Measurements from ENCODE around the gene DBI. TPM values are rescaled to one million over a fixed set of nuclear protein-coding genes. Genes with fewer than 3 reads are reported as not detected.

The DBI gene
- polyA plus RNA-seq, 1 of the 3 experiments (the other 2 are of a cell fraction) = 150 TPM

DNA sequence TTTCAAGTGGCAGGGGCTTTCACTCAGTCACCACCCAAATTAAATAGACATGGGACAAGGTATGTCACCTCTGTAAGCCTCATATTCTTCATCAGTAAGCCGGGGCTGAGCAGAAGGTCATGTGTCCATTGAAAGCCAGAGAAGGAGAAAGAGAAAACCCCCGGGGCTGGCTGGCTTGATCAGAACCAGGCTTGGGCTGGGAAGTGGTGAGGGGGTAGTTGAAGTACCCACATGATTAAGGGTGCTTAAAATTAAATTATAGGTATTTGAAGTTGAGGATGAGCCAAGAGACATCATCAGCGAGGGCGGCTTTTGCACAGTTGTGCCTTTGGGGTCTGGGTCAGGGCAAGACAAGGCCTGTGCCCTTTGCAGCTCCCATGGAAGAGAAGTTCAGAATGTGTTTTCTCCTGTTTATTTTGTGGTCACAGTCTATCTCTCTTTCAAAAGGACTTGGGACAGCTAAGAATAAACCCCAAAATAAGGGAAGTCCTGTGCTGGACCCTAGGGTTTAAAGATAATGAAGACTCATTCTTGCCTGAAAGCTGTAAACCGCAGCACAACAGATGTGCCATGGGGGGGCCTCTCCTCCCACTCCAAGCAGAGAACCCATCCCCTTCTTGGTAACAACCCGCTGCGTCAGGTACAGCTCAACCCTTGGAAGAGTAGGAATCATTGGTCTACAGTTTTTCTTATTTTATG, 10.7 kb downstream of the DBI start:
- no peaks in the 10 kb centered on the region for H3K9me2 ChIP-seq
- no peaks in the 10 kb centered on the region for H4K20me1 ChIP-seq (ENCODE audit: insufficient read depth)
- no peaks in the 10 kb centered on the region for H3K9me3 ChIP-seq
- POLR2A ChIA-PET = no interaction called here
- TF ChIP-seq, protein P1, sequence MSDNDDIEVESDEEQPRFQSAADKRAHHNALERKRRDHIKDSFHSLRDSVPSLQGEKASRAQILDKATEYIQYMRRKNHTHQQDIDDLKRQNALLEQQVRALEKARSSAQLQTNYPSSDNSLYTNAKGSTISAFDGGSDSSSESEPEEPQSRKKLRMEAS (IDR thresholded peaks at IDR 0.05; ENCODE audit: low read depth) = no peak
- TF ChIP-seq, protein P2, sequence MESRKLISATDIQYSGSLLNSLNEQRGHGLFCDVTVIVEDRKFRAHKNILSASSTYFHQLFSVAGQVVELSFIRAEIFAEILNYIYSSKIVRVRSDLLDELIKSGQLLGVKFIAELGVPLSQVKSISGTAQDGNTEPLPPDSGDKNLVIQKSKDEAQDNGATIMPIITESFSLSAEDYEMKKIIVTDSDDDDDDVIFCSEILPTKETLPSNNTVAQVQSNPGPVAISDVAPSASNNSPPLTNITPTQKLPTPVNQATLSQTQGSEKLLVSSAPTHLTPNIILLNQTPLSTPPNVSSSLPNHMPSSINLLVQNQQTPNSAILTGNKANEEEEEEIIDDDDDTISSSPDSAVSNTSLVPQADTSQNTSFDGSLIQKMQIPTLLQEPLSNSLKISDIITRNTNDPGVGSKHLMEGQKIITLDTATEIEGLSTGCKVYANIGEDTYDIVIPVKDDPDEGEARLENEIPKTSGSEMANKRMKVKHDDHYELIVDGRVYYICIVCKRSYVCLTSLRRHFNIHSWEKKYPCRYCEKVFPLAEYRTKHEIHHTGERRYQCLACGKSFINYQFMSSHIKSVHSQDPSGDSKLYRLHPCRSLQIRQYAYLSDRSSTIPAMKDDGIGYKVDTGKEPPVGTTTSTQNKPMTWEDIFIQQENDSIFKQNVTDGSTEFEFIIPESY (IDR thresholded peaks at IDR 0.05; ENCODE audit: borderline replicate concordance, low read depth) = no peak
- TF ChIP-seq MXI1 (IDR thresholded peaks at IDR 0.05; ENCODE audit: low read depth, low read length) = no peak
- H3K4me2 ChIP-seq = no peak overlapping the region
- no peak overlapping the region for H3K4me3 ChIP-seq (ENCODE audit: low read depth in 2 of 2, low read length in 1 of 2)
- H2AFZ ChIP-seq (ENCODE audit: low read depth) = no peak overlapping the region
- WGBS (ENCODE audit: low lambda C conversion rate) = 78% methylated on average over 7 of the region's 7 CpGs
- peaks cover 0 to 2% of the 10 kb centered on the region in 2 experiments; a peak in 1 of 4 replicates for H3K4me1 ChIP-seq (ENCODE audit: control insufficient read depth in 1 of 2, insufficient read depth in 2 of 2, low read depth in 1 of 2, low read length in 1 of 2)
- no peaks in the 10 kb centered on the region for H3F3A ChIP-seq (replicated peaks; ENCODE audit: insufficient read depth)
- H3K27ac ChIP-seq (ENCODE audit: low read depth in 2 of 2, low read length in 1 of 2) = no peak overlapping the region
- H3K27me3 ChIP-seq (ENCODE audit: insufficient read depth) = no peaks in the 10 kb centered on the region
- no peak overlapping the region for H3K9ac ChIP-seq
- peaks cover 12 to 14% of the 10 kb centered on the region in 2 experiments for H3K36me3 ChIP-seq (replicated peaks in 1 of 2; ENCODE audit: control insufficient read depth in 1 of 2, insufficient read depth in 2 of 2, low read length in 1 of 2)
- H3K79me2 ChIP-seq (ENCODE audit: insufficient read depth) = no peaks in the 10 kb centered on the region
- CTCF ChIA-PET = interaction anchor here (0.8 kb wide), 1 partner anchor 99 kb away, joined by 3 read pairs; no protein-coding TSS in a partner anchor
- no peak for DNase-seq

DNA sequence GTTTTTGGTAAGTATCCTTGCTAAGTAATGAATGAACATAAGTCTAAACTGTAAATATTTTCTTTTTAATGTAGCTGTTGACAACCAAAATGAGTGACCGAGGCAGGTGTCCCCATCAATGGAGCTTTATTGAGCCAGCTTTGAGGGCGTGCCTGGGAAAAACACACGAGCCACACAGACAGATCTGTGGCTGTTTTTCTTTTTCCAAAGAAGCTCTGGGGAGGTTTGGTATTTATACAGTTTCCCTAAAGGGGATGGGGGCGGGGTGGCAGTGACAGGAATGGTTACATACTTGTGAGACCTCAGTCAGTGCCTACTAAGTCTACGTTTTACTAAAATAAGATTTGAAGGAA, 11.2 kb downstream of the DBI start:
- no peaks in the 10 kb centered on the region for H3K79me2 ChIP-seq (ENCODE audit: insufficient read depth)
- H3K27ac ChIP-seq (ENCODE audit: low read depth in 2 of 2, low read length in 1 of 2) = no peak overlapping the region
- TF ChIP-seq, protein P3, sequence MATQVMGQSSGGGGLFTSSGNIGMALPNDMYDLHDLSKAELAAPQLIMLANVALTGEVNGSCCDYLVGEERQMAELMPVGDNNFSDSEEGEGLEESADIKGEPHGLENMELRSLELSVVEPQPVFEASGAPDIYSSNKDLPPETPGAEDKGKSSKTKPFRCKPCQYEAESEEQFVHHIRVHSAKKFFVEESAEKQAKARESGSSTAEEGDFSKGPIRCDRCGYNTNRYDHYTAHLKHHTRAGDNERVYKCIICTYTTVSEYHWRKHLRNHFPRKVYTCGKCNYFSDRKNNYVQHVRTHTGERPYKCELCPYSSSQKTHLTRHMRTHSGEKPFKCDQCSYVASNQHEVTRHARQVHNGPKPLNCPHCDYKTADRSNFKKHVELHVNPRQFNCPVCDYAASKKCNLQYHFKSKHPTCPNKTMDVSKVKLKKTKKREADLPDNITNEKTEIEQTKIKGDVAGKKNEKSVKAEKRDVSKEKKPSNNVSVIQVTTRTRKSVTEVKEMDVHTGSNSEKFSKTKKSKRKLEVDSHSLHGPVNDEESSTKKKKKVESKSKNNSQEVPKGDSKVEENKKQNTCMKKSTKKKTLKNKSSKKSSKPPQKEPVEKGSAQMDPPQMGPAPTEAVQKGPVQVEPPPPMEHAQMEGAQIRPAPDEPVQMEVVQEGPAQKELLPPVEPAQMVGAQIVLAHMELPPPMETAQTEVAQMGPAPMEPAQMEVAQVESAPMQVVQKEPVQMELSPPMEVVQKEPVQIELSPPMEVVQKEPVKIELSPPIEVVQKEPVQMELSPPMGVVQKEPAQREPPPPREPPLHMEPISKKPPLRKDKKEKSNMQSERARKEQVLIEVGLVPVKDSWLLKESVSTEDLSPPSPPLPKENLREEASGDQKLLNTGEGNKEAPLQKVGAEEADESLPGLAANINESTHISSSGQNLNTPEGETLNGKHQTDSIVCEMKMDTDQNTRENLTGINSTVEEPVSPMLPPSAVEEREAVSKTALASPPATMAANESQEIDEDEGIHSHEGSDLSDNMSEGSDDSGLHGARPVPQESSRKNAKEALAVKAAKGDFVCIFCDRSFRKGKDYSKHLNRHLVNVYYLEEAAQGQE (IDR thresholded peaks at IDR 0.05; ENCODE audit: low read depth, low read length) = no peak
- TF ChIP-seq MXI1 (IDR thresholded peaks at IDR 0.05; ENCODE audit: low read depth, low read length) = no peak
- no peak for TF ChIP-seq NRF1 (IDR thresholded peaks at IDR 0.05; ENCODE audit: low read depth, low read length)
- TF ChIP-seq, protein P2 (IDR thresholded peaks at IDR 0.05; ENCODE audit: borderline replicate concordance, low read depth) = no peak
- TF ChIP-seq, protein P4, sequence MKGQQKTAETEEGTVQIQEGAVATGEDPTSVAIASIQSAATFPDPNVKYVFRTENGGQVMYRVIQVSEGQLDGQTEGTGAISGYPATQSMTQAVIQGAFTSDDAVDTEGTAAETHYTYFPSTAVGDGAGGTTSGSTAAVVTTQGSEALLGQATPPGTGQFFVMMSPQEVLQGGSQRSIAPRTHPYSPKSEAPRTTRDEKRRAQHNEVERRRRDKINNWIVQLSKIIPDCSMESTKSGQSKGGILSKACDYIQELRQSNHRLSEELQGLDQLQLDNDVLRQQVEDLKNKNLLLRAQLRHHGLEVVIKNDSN (IDR thresholded peaks at IDR 0.05; ENCODE audit: borderline replicate concordance, low read depth) = no peak
- no peaks in the 10 kb centered on the region for H3K9me3 ChIP-seq
- peaks cover 0 to 2% of the 10 kb centered on the region in 2 experiments; a peak in 1 of 4 replicates for H3K4me1 ChIP-seq (ENCODE audit: control insufficient read depth in 1 of 2, insufficient read depth in 2 of 2, low read depth in 1 of 2, low read length in 1 of 2)
- H4K20me1 ChIP-seq (ENCODE audit: insufficient read depth) = no peaks in the 10 kb centered on the region
- no peak overlapping the region for H3K4me2 ChIP-seq
- ChIA-PET POLR2A (no interaction called here), CTCF (no interaction called here)
- peaks cover 6 to 10% of the 10 kb centered on the region in 2 experiments for H3K36me3 ChIP-seq (replicated peaks in 1 of 2; ENCODE audit: control insufficient read depth in 1 of 2, insufficient read depth in 2 of 2, low read length in 1 of 2)
- H3K9ac ChIP-seq = no peak overlapping the region
- H3F3A ChIP-seq (replicated peaks; ENCODE audit: insufficient read depth) = no peaks in the 10 kb centered on the region
- H3K27me3 ChIP-seq (ENCODE audit: insufficient read depth) = no peaks in the 10 kb centered on the region
- no peak for DNase-seq
- 55% methylated on average over 5 of the region's 5 CpGs for WGBS (ENCODE audit: low lambda C conversion rate)
- no peak overlapping the region for H3K4me3 ChIP-seq (ENCODE audit: low read depth in 2 of 2, low read length in 1 of 2)
- no peak overlapping the region for H2AFZ ChIP-seq (ENCODE audit: low read depth)
- no peaks in the 10 kb centered on the region for H3K9me2 ChIP-seq

All from SK-N-SH (cell line).